HG03095 (cell line): ENCODE data around the gene ZFYVE21.
A peak's percentile ranks its signal among the peaks of the same experiment; 100 is the strongest.
"Not testable (repeated sequence)": the region's sequence is repeated elsewhere in the genome, so short reads cannot be mapped to it uniquely, and the experiment has no call there.

Source experiments
- ATAC-seq: cut with Tn5 transposase; IDR thresholded peaks from one replicate; pipeline ENCODE4 v1.9.1; 2021; ENCODE audit warnings: moderate library complexity; ENCODE audit not compliant: unreplicated experiment

The ZFYVE21 gene

GRCh38 chr14:103755060-103755459, 39.5 kb downstream of the ZFYVE21 start:
- ATAC-seq = no peak

GRCh38 chr14:103758059-103758776, 42.6 kb downstream of the ZFYVE21 start:
- no peak for ATAC-seq

- no peak for ATAC-seq
Observed at GRCh38 chr14:103762036-103762435, 46.4 kb downstream of the ZFYVE21 start.

DNA sequence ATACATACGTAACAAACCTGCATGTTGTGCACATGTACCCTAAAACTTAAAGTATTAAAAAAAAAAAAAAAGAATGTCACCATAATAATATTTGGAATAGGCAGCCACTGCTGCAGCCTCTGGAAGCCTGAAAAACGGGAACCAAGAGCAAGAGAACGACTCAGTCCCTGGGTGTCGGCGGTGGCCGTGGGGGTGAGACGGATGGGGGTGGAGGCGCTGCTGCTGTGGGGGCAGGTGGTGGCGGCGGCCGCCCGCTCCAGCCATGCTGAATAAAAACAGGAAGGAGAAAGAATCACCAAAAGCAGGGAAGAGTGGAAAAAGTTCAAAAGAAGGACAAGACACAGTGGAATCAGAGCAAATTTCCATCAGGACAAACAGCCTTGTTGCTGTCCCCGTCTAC, 46.9 kb downstream of the ZFYVE21 start:
- ATAC-seq = no peak

DNA sequence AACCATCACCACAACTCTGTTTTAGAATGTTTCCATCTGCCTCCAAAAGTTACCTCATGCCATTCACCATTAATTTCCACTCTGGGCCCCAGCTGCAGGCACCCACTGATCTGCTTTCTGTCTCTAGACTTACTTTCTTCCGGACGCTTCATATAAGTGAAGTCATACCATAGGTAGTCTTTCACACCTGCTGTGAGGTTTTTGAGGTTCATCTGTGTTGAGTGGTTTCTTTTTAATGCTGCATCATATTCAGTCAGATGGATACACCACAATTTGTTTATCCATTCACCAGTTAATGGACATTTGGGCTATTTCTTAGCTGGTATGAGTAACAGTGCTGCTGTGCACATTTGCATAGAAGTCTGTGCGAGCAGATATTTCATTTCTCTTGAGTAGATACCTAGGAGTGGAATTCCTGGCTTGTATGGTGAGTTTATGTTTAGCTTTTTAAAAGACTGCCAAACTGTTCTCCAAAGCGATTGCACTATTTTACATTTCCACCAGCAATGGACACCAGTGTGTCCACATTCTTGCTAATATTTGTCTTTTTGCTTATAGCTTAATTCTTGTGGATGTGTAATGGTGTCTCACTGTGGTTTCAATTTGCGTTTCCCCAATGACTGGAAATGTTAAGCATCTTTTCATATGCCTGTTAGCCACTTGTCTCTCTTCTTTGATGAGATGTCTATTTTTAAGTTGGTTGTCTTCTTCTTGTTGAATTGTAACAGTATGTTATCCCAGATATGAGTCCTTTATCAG, 48.3 kb downstream of the ZFYVE21 start:
- peak; percentile 81 for ATAC-seq

GRCh38 chr14:103765526-103765925, 49.9 kb downstream of the ZFYVE21 start:
- ATAC-seq = no peak

- ATAC-seq = no peak
Observed at GRCh38 chr14:103767336-103767894, 51.8 kb downstream of the ZFYVE21 start.

DNA sequence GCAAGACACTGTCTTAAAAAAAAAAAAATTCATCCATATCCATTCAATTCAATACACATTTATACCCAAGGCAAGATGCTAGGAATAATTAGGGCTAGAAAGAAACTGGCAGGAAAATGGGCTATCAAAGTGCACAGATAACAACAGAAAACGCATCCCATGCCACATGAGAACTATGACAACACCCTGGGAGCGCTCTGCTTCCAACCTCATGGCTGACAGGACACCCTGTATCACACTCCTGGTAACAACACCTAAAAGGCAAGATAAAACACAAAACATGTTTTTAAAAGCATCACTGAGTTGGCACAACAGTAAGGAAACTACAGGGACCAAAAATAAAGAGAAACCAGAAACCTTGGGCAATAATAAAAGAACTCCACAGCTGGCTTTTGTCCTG, 54.9 kb downstream of the ZFYVE21 start:
- ATAC-seq = no peak

GRCh38 chr14:103770902-103771301, 55.3 kb downstream of the ZFYVE21 start:
- ATAC-seq = no peak

- no peak for ATAC-seq
Observed at GRCh38 chr14:103772078-103772712, 56.6 kb downstream of the ZFYVE21 start.

DNA sequence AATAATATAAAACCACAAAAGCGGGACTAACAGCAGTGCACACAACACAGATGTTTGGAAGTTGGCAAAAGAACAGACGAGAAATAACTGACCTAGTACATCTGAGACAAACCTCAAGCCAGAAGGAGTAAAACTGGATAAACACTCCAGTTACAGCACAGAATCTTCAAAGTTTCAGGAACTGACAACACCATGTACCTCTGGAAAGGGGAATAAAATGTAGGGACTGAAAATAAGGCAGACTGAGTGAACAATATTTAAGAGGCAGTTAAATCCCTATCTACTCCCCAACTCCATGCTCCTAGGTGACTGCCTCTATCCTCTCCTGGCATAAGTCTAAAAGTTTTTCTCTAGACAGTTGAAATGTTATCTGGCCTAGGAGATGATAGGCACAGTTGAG, 57.9 kb downstream of the ZFYVE21 start:
- no peak for ATAC-seq

GRCh38 chr14:103775506-103775905, 59.9 kb downstream of the ZFYVE21 start:
- no peak for ATAC-seq

DNA sequence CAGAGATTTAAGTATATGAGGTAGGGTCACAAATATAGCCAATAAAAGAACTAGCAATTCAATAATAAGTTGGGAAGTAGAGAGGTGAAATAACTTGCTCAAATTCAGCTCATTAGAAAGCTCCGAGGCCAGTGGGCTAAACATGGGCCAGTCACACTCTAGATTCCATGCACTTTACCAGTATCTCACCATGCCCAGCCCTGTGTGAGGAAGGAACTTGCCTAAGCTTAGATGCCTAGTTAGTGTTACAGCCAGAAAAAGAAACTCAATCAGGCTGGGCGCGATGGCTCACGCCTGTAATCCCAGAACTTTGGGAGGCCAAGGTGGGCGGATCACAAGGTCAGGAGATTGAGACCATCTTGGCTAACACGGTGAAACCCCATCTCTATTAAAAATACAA, 60.7 kb downstream of the ZFYVE21 start:
- ATAC-seq = not testable (repeated sequence)

DNA sequence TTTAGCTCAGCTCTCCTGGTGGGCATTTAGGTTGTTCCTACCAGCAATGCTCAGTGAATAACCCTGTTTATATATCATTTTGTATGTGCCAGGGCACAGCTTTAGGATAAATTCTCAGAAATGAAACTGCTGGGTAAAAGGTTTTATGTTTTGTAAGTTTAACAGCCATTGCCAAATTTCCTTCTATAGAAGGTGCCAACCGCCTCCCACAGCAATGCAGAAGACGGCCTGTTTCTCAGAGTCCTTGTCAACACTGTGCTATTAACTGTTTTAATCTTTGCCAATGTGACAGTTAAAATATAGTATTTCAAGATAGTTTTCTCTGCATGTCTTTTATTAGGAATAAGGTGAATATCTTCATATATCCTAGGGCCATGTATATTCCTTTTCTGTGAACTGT, 66.8 kb downstream of the ZFYVE21 start:
- ATAC-seq = no peak
